ENCODE data around the gene GPHA2.

DNA sequence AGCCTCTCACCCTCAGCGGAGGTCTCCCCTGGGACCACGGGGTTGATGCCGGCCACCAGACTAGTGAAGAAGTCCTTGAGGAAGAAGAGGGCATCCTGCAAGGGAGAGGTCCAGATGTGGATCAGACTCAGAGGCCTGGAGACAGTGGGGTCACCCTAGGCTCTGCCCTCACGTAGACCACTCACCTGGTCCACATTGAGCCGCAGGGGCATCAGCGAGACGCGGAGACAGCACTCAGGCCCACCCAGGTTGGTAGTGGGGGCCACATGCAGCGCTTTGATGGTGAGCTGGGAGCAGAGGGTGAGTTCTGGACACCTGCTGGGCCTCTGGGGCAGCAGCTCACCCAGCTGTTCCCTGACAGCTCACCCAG, 37.6 kb downstream of the GPHA2 start:
- TF ChIP-seq RAD21 (conservative IDR thresholded peaks at IDR 0.05 in 1 of 2, IDR thresholded peaks at IDR 0.05 in 1 of 2): no peak
- TF ChIP-seq ZC3H11A (IDR thresholded peaks at IDR 0.05): no peak
- TF ChIP-seq SMC3 (IDR thresholded peaks at IDR 0.05): no peak
- no peak for TF ChIP-seq CTCF (IDR thresholded peaks at IDR 0.05)
- TF ChIP-seq CHD2 (IDR thresholded peaks at IDR 0.05; ENCODE audit: low read length, partially characterized antibody): no peak
- no peak for TF ChIP-seq SREBF2 (IDR thresholded peaks at IDR 0.05)
- no peak for TF ChIP-seq POLR2A (IDR thresholded peaks at IDR 0.05; ENCODE audit: low read length)
